IPS-15b (cell line): Measurements from ENCODE around the gene PHAF1.
A peak's percentile ranks its signal among the peaks of the same experiment; 100 is the strongest.

Source experiments
- H3K27me3 ChIP-seq: one replicate; pipeline ENCODE4 v1.6.1; 2013; ENCODE audit warnings: low read length; ENCODE audit not compliant: control insufficient read depth, insufficient read depth
- H3K36me3 ChIP-seq: one replicate; pipeline ENCODE4 v1.6.1; 2013; ENCODE audit warnings: low read length; ENCODE audit not compliant: control insufficient read depth, insufficient read depth
- H3K4me1 ChIP-seq: one replicate; pipeline ENCODE4 v1.6.1; 2013; ENCODE audit warnings: mild to moderate bottlenecking, low read length; ENCODE audit not compliant: control insufficient read depth, insufficient read depth
- H3K4me3 ChIP-seq: one replicate; pipeline ENCODE4 v1.5.1; 2013; ENCODE audit warnings: low read depth, low read length
- H3K9ac ChIP-seq: one replicate; pipeline ENCODE4 v1.6.1; 2013; ENCODE audit warnings: low read depth, mild to moderate bottlenecking, low read length
- H3K9me3 ChIP-seq: one replicate; pipeline ENCODE4 v1.6.1; 2013; ENCODE audit warnings: mild to moderate bottlenecking, low read length; ENCODE audit not compliant: control insufficient read depth, insufficient read depth

Gene PHAF1

GRCh38 chr16:67109407-67110135 lies at the start of gene PHAF1:
Gene PHAF1, plus strand, starts transcription at chr16:67109941. Its CDS starts 235 bp downstream, at chr16:67110176.
- H3K4me3 ChIP-seq = peak within 1 kb of the TSS; percentile 99
- H3K9me3 ChIP-seq = no peaks in the 10 kb centered on the region
- no peaks in the 10 kb centered on the region for H3K36me3 ChIP-seq
- H3K4me1 ChIP-seq = no peaks in the 10 kb centered on the region
- H3K27me3 ChIP-seq = peaks cover 6% of the 10 kb centered on the region
- H3K9ac ChIP-seq = peak within 1 kb of the TSS; percentile 83

GRCh38 chr16:67063008-67063407 lies 46.7 kb upstream of the PHAF1 start:
- Histone ChIP-seq H3K27me3 (no peaks in the 10 kb centered on the region), H3K4me3 (no peak overlapping the region), H3K4me1 (no peaks in the 10 kb centered on the region), H3K9ac (no peak overlapping the region), H3K36me3 (no peaks in the 10 kb centered on the region), H3K9me3 (no peaks in the 10 kb centered on the region)

GRCh38 chr16:67068212-67068753 lies 41.5 kb upstream of the PHAF1 start:
- Histone ChIP-seq H3K4me1 (no peaks in the 10 kb centered on the region), H3K36me3 (no peaks in the 10 kb centered on the region), H3K4me3 (no peak overlapping the region), H3K9me3 (no peaks in the 10 kb centered on the region), H3K27me3 (no peaks in the 10 kb centered on the region), H3K9ac (no peak overlapping the region)

DNA sequence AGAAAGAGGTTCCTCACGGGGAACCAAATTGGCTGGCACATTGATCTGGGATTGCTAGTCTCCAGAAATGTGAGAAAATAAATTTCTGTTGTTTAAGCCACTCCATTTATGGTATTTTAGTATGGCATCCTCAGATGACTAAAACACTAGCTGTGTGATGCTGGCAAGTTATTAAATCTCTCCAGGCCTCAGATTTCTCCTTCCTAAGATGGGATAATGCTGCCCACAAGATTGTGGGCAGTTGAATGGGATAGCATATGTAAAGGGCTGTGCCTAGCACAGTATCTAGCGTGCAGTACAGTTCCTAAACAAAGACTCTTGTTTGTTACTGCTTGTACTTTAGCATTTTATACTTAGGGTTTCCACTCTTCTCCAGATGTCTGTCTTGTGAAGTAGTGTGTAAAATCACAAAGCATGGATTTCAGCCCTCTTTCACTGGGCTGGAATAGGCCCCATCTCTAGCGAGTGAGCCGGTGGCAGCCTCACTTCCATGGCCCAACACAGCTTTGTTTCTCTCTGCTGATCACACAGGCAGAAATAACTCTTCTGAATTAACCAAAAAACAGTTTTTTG lies 38.2 kb upstream of the PHAF1 start:
- Histone ChIP-seq H3K4me1 (no peaks in the 10 kb centered on the region), H3K9me3 (no peaks in the 10 kb centered on the region), H3K9ac (no peak overlapping the region), H3K36me3 (no peaks in the 10 kb centered on the region), H3K4me3 (no peak overlapping the region), H3K27me3 (no peaks in the 10 kb centered on the region)

- Histone ChIP-seq H3K9me3 (no peaks in the 10 kb centered on the region), H3K36me3 (no peaks in the 10 kb centered on the region), H3K4me1 (no peaks in the 10 kb centered on the region), H3K9ac (no peak overlapping the region), H3K27me3 (no peaks in the 10 kb centered on the region), H3K4me3 (no peak overlapping the region)
Measured at GRCh38 chr16:67075331-67075730, 34.4 kb upstream of the PHAF1 start.

- H3K27me3 ChIP-seq = no peaks in the 10 kb centered on the region
Measured at GRCh38 chr16:67077871-67078270, 31.9 kb upstream of the PHAF1 start.

DNA sequence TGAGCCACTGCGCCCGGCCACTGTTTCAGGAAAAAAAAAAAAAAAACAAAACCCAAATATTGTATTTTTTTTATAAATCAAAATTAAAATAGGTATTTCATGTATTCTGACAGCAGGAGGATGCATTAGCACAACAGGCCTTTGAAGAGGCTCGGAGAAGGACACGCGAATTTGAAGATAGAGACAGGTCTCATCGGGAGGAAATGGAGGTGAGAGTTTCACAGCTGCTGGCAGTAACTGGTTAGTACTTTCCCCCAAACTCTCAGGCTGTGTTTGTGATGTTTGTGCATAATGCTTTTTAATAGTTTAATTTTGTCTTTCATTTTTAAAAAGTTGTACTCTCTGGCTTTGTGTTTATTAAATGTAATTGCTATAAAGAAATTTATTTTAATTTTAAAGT lies 27.6 kb upstream of the PHAF1 start:
- Histone ChIP-seq H3K4me3 (no peak overlapping the region), H3K9ac (no peak overlapping the region), H3K4me1 (no peaks in the 10 kb centered on the region), H3K27me3 (no peaks in the 10 kb centered on the region), H3K9me3 (no peaks in the 10 kb centered on the region), H3K36me3 (no peaks in the 10 kb centered on the region)

More at GRCh38 chr16:67077871-67078270, 31.9 kb upstream of the PHAF1 start:
- Histone ChIP-seq H3K9me3 (no peaks in the 10 kb centered on the region), H3K4me1 (no peaks in the 10 kb centered on the region), H3K4me3 (no peak overlapping the region), H3K36me3 (no peaks in the 10 kb centered on the region), H3K9ac (no peak overlapping the region)

DNA sequence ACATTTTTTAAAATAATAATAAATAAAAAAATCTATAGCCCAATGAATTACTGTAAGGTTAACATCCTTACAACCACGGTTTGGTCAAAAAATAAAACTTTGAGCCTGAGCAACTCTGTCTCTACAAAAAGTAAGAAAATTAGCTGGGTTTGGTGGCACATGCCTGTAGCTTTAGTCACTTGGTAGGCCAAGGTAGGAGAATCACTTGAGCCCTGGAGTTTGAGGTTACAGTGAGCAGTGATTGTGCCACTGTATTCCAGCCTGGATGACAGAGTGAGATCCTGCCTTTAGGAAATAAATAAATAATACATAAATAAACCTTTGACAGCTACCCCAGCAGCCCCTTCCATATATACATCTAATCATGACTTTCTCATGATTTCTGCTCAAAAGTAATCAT lies 26.9 kb upstream of the PHAF1 start:
- H3K4me1 ChIP-seq = no peaks in the 10 kb centered on the region
- no peaks in the 10 kb centered on the region for H3K36me3 ChIP-seq
- H3K27me3 ChIP-seq = no peaks in the 10 kb centered on the region

DNA sequence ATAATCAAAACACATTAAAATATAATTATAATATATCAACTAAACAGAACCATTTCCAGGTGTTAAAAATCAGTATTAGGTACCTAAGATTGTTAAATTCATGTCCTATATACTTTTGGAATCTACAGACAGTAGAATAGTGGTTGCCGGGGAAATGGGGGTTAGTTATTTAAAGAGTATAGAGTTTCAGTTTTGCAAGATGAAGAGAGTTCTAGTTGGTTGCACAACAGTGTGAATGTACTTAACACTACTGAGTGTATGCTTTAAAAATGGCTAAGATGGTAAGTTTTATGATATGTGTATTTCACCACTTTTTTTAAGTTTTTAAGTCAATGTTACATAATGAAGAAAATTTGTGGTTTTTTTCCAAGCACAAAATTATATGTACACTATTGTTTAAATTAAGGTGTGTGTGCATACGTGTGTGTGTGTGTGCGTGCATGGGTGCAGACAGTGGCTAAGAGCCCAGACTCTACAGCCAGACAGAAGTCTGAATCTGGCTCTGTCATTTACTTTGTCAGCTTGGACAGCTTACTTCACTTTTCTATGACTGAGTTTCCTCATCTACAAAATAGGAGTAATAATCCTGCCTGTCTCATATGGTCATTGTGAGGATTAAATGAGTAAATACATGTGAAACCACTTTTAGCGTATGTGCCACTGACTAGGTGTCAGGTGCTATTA lies 25.3 kb upstream of the PHAF1 start:
- Histone ChIP-seq H3K4me1 (no peaks in the 10 kb centered on the region), H3K9me3 (no peaks in the 10 kb centered on the region), H3K9ac (no peak overlapping the region), H3K36me3 (no peaks in the 10 kb centered on the region), H3K4me3 (no peak overlapping the region), H3K27me3 (no peaks in the 10 kb centered on the region)

More for the DNA sequence above, 26.9 kb upstream of the PHAF1 start:
- Histone ChIP-seq H3K4me3 (no peak overlapping the region), H3K9me3 (no peaks in the 10 kb centered on the region), H3K9ac (no peak overlapping the region)

DNA sequence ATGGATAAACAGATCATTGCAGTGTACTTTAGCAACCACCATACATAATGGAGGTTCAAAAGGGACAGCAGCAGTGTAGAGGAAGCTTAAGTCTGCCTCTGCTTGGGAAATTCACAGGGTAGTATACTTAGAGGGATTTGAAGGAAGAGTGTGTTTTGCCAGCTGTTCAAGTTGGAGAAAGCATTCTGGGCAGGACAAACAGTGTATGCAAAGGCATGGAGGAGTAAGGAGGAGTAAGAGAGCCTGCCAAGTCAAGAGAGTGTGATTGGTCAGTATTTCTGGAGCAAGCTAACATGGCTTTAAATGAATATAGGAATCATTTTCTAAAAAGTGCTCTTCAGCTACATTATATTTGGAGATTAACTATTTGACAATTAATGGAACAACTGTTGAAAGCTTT lies 22.9 kb upstream of the PHAF1 start:
- Histone ChIP-seq H3K9me3 (no peaks in the 10 kb centered on the region), H3K36me3 (no peaks in the 10 kb centered on the region), H3K27me3 (no peaks in the 10 kb centered on the region), H3K4me3 (no peak overlapping the region), H3K4me1 (no peaks in the 10 kb centered on the region), H3K9ac (no peak overlapping the region)

GRCh38 chr16:67087291-67087690 lies 22.4 kb upstream of the PHAF1 start:
- H3K9me3 ChIP-seq = no peaks in the 10 kb centered on the region
- no peaks in the 10 kb centered on the region for H3K36me3 ChIP-seq
- no peak overlapping the region for H3K9ac ChIP-seq
- no peaks in the 10 kb centered on the region for H3K27me3 ChIP-seq
- H3K4me1 ChIP-seq = no peaks in the 10 kb centered on the region
- H3K4me3 ChIP-seq = no peak overlapping the region

DNA sequence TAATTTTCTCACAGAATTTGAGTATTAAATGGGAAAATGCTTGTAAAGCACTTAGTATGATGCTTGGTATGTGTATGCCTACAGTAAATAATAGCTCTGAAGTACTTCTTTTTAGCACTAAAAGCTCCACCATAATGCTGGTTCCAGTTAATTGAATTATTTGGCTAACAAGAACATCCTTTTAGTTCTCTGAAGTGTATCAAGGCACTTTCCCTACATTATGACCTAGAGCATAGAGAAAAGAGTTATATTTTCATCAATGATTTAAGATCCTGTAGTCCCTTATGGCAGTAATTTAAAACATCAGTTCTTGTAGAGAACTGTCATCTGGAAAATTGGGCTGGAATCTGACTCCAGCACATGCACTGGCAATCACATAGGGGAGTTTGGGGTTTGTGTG lies 21.9 kb upstream of the PHAF1 start:
- H3K4me1 ChIP-seq = no peaks in the 10 kb centered on the region
- no peaks in the 10 kb centered on the region for H3K36me3 ChIP-seq
- H3K4me3 ChIP-seq = no peak overlapping the region
- no peaks in the 10 kb centered on the region for H3K9me3 ChIP-seq
- H3K27me3 ChIP-seq = no peaks in the 10 kb centered on the region
- H3K9ac ChIP-seq = no peak overlapping the region
